GM12873 (cell line): ENCODE results near the gene OCRL.

Source experiments
- CTCF ChIP-seq: IDR thresholded peaks from 2 replicates; pipeline ENCODE4 v1.5.1; 2012; ENCODE audit warnings: low read depth, mild to moderate bottlenecking, moderate library complexity, low read length, control low read depth; ENCODE audit not compliant: insufficient read depth; ENCODE audit errors: missing control alignments

Gene OCRL

GRCh38 chrX:129590596-129590995, 50.5 kb downstream of the OCRL start:
- no peak for TF ChIP-seq CTCF

- no peak for TF ChIP-seq CTCF
These were observed 53.1 kb downstream of the OCRL start for GRCh38 chrX:129593137-129593536.

- TF ChIP-seq CTCF = no peak
These were observed 54.7 kb downstream of the OCRL start for GRCh38 chrX:129594781-129595180.

- no peak for TF ChIP-seq CTCF
These were observed 56.0 kb downstream of the OCRL start for GRCh38 chrX:129596077-129596476.

- no peak for TF ChIP-seq CTCF
These were observed 57.8 kb downstream of the OCRL start for GRCh38 chrX:129597905-129598304.

- no peak for TF ChIP-seq CTCF
These were observed 59.4 kb downstream of the OCRL start for GRCh38 chrX:129599499-129599898.

GRCh38 chrX:129599996-129600395, 59.9 kb downstream of the OCRL start:
- no peak for TF ChIP-seq CTCF
